Lower leg skin (tissue), 3 donors: ENCODE data around the gene CD14.

Experiments used
- POLR2A ChIP-seq, 2 donors: fragments of 450-650 bp; IDR thresholded peaks; one replicate each; pipeline ENCODE4 v1.6.1; 2016 to 2017; ENCODE audit warnings: antibody characterized with exemption in 2 of 2, mild to moderate bottlenecking in 1 of 2, moderate library complexity in 1 of 2
- TF ChIP-seq, protein P1 (sequence below), 3 donors: fragments of 450-650 bp; IDR thresholded peaks; one replicate each; pipeline ENCODE4 v1.5.1; 2016; ENCODE audit warnings: antibody characterized with exemption in 3 of 3, mild to moderate bottlenecking in 3 of 3, moderate library complexity in 2 of 3

DNA sequence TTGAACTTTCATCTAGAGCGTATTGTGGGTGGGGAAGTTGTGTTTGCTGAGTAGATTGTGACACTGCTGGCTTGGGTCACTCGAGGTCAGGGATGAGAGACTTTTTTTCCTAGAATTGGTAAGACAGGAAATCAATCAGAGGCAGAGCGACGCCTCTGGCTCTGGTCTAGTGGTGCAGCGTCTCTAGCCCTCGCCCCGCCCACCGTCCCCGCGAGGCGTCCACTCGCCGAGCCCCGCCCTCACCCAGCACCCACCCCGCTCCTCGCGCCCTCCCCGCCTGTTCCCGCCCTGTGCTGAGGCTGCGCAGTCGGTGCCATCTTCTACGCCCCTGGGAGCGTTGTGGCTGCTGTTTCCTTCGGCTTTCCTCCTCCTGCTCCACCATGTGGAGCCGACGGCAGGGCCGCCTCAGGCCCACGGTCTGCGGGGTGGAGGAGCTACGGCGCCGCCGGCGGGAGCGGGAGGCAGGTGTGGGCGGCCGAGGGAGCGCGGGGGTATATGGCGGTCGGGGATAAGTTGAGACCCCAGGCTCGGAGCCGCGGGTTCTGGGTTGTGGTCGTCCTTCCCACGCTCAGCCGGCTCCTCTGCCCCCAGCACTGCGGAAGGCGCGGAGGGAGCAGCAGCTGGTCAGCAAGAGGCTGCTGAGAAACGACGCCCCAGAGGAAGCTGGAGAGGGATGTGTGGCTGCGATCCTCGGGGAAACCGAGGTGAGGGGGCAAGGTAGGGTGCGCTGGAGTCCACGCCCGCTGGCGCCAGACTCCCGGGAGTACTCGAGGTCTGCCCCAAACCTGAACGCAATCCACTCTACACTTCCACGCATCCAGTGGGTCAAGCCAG, 6.4 kb upstream of the CD14 start, which contains the start of gene TMCO6:
- TF ChIP-seq, protein P1, sequence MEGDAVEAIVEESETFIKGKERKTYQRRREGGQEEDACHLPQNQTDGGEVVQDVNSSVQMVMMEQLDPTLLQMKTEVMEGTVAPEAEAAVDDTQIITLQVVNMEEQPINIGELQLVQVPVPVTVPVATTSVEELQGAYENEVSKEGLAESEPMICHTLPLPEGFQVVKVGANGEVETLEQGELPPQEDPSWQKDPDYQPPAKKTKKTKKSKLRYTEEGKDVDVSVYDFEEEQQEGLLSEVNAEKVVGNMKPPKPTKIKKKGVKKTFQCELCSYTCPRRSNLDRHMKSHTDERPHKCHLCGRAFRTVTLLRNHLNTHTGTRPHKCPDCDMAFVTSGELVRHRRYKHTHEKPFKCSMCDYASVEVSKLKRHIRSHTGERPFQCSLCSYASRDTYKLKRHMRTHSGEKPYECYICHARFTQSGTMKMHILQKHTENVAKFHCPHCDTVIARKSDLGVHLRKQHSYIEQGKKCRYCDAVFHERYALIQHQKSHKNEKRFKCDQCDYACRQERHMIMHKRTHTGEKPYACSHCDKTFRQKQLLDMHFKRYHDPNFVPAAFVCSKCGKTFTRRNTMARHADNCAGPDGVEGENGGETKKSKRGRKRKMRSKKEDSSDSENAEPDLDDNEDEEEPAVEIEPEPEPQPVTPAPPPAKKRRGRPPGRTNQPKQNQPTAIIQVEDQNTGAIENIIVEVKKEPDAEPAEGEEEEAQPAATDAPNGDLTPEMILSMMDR (IDR thresholded peaks at IDR 0.05) = peak in 1 of 3 donors; percentile 45
- TF ChIP-seq POLR2A (IDR thresholded peaks at IDR 0.05) = no peak
